ENCODE results near the gene DNAJB13. TPM values are rescaled to one million over a fixed set of nuclear protein-coding genes. Genes with fewer than 3 reads are reported as not detected.
"Not testable (repeated sequence)": the region's sequence is repeated elsewhere in the genome, so short reads cannot be mapped to it uniquely, and the experiment has no call there.

Gene DNAJB13
- total RNA-seq, 1 experiment from 2014 or later, result not detected

GRCh38 chr11:73976451-73977151, 25.8 kb downstream of the DNAJB13 start:
- H3K27ac ChIP-seq, result no peak overlapping the region
- H3K4me3 ChIP-seq, result no peak overlapping the region
- no peaks in the 10 kb centered on the region for H3K27me3 ChIP-seq (replicated peaks)
- H3K9me3 ChIP-seq (replicated peaks), result no peaks in the 10 kb centered on the region
- no peaks in the 10 kb centered on the region for H3K36me3 ChIP-seq
- no peak for DNase-seq (ENCODE audit: low read depth in 1 of 2, low spot score in 2 of 2)
- no peaks in the 10 kb centered on the region for H3K4me1 ChIP-seq (replicated peaks)

- DNase-seq (ENCODE audit: low read depth in 1 of 2, low spot score in 2 of 2), result no peak
- H3K36me3 ChIP-seq, result no peaks in the 10 kb centered on the region
- H3K9me3 ChIP-seq (replicated peaks), result no peaks in the 10 kb centered on the region
These were observed 27.2 kb downstream of the DNAJB13 start for GRCh38 chr11:73977856-73978519.

DNA sequence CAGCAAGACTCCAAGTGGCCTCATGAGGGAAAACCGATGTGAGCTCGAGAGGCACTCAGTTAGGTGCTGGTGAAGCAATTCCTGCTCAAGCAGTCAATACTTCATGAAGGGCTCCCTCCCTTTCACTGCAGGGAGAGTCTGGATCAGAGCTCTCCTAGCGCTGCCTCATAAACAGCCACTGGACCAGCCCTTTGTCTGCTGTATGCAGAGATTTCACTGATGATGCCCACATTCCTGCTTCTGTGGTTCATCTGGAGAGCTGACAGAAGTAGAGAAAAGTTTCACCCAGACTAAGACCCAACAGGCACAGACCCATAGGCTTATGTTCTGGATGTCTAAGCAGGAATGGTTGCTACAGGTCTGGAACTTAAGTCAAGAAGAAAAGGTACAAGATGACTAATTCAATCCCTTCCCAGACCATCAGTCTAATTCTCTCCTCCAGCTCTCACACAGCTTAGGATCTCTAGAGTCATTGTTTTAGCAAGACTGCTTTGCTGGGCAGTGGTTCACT, 27.8 kb downstream of the DNAJB13 start:
- H3K27ac ChIP-seq, result no peak overlapping the region
- no peaks in the 10 kb centered on the region for H3K9me3 ChIP-seq (replicated peaks)
- no peak overlapping the region for H3K4me3 ChIP-seq
- no peaks in the 10 kb centered on the region for H3K36me3 ChIP-seq
- no peaks in the 10 kb centered on the region for H3K27me3 ChIP-seq (replicated peaks)
- peaks cover 11% of the 10 kb centered on the region for H3K4me1 ChIP-seq (replicated peaks)
- no peak for DNase-seq (ENCODE audit: low read depth in 1 of 2, low spot score in 2 of 2)

More at GRCh38 chr11:73977856-73978519, 27.2 kb downstream of the DNAJB13 start:
- no peak overlapping the region for H3K27ac ChIP-seq
- no peaks in the 10 kb centered on the region for H3K27me3 ChIP-seq (replicated peaks)
- H3K4me3 ChIP-seq, result no peak overlapping the region
- peaks cover 7% of the 10 kb centered on the region for H3K4me1 ChIP-seq (replicated peaks)

GRCh38 chr11:73980001-73980961, 29.5 kb downstream of the DNAJB13 start:
- no peak for DNase-seq (ENCODE audit: low read depth in 1 of 2, low spot score in 2 of 2)
- Histone ChIP-seq H3K27me3 (replicated peaks) (no peaks in the 10 kb centered on the region), H3K27ac (no peak overlapping the region)

DNA sequence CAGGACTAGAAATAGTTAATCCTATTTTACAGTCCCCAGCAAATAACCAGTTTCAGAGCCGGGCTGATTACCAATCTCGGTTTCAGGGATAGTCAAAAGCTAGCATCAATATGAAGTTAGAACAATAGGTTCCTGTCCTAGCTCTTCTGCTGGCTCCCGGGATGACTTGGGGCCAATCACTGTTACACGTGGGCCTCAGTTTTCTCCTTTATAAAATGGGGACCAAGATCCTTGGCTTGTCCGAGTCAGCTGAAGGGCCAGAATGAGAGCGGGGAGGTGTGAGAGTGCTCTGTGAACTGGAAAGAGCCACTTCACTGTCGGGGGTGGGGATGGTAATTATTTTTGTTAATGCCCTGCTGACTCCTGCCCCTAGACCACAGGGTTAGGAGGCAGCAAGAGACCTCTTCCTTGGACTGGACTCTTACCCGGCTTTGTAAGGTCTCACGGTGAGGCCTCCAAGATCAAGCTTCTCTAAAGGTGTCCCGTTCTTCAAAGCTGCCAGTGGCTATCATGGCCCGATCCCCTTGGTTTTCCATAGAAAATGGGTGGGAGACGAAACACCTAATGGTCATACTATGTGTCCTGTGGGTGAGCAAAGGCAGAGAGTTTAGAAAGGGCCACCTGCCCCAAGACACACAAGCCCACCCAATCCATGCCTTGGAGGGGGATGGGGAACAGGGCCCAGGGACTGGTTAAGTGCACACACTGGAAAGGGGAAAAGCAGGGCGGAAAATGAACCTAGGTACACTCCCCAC, 30.4 kb downstream of the DNAJB13 start:
- Histone ChIP-seq H3K9me3 (replicated peaks) (no peaks in the 10 kb centered on the region), H3K4me3 (no peak overlapping the region), H3K4me1 (replicated peaks) (peaks cover 12% of the 10 kb centered on the region), H3K27ac (no peak overlapping the region), H3K27me3 (replicated peaks) (no peaks in the 10 kb centered on the region), H3K36me3 (no peaks in the 10 kb centered on the region)
- no peak for DNase-seq (ENCODE audit: low read depth in 1 of 2, low spot score in 2 of 2)

More at GRCh38 chr11:73980001-73980961, 29.5 kb downstream of the DNAJB13 start:
- Histone ChIP-seq H3K4me1 (replicated peaks) (peaks cover 12% of the 10 kb centered on the region), H3K9me3 (replicated peaks) (no peaks in the 10 kb centered on the region), H3K4me3 (no peak overlapping the region), H3K36me3 (no peaks in the 10 kb centered on the region)

- Histone ChIP-seq H3K4me3 (peak within 1 kb of the TSS; percentile 53), H3K4me1 (replicated peaks) (peaks cover 12% of the 10 kb centered on the region), H3K27me3 (replicated peaks) (no peaks in the 10 kb centered on the region), H3K27ac (peak within 1 kb of the TSS; percentile 67), H3K36me3 (no peaks in the 10 kb centered on the region), H3K9me3 (replicated peaks) (no peaks in the 10 kb centered on the region)
- peak in 1 of 2 experiments; percentile 72 for DNase-seq (ENCODE audit: low read depth in 1 of 2, low spot score in 2 of 2)
These were observed 31.8 kb downstream of the DNAJB13 start, which contains the start of gene UCP2 for GRCh38 chr11:73982595-73982989. Gene UCP2, minus strand, starts transcription at chr11:73982843. Its CDS starts 4,465 bp downstream, at chr11:73978378.

- H3K27me3 ChIP-seq (replicated peaks), result no peaks in the 10 kb centered on the region
- H3K4me1 ChIP-seq (replicated peaks), result peaks cover 12% of the 10 kb centered on the region
- peak overlapping the region; percentile 67 for H3K27ac ChIP-seq
- H3K4me3 ChIP-seq, result peak overlapping the region; percentile 53
- peak; percentile 78 to 82 for DNase-seq (ENCODE audit: low read depth in 1 of 2, low spot score in 2 of 2)
- H3K36me3 ChIP-seq, result no peaks in the 10 kb centered on the region
- no peaks in the 10 kb centered on the region for H3K9me3 ChIP-seq (replicated peaks)
These were observed 32.3 kb downstream of the DNAJB13 start for GRCh38 chr11:73982990-73983740.

- H3K27ac ChIP-seq, result peak overlapping the region; percentile 67; the same call in 1 of the 2 replicates
- no peak for DNase-seq (ENCODE audit: low read depth in 1 of 2, low spot score in 2 of 2)
- no peaks in the 10 kb centered on the region for H3K36me3 ChIP-seq
- H3K27me3 ChIP-seq (replicated peaks), result no peaks in the 10 kb centered on the region
- H3K9me3 ChIP-seq (replicated peaks), result no peaks in the 10 kb centered on the region
- H3K4me3 ChIP-seq, result peak overlapping the region; percentile 53
- peaks cover 12% of the 10 kb centered on the region for H3K4me1 ChIP-seq (replicated peaks)
These were observed 33.1 kb downstream of the DNAJB13 start for GRCh38 chr11:73983741-73984538.

DNA sequence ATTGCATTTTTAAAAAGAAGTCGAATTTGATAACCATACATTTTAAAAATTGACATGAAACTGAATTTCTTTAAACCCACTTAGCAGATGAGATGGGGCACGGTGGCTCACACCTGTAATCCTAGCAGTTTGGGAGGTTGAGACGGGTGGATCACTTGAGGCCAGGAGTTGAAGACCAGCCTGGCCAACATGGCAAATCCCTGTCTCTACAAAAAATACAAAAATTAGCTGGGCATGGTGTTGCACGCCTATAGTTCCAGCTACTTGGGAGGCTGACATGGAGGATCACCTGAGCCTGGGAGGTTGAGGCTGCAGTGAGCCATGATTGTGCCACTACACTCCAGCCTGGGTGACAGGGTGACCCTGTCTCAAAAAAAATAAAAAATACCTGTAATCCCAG, 34.8 kb downstream of the DNAJB13 start:
- not testable (repeated sequence) for H3K27me3 ChIP-seq (replicated peaks); DNase-seq (ENCODE audit: low read depth in 1 of 2, low spot score in 2 of 2); H3K4me3 ChIP-seq; H3K36me3 ChIP-seq; H3K9me3 ChIP-seq (replicated peaks); H3K27ac ChIP-seq
- H3K4me1 ChIP-seq (replicated peaks), result peaks cover 12% of the 10 kb centered on the region

- H3K9me3 ChIP-seq (replicated peaks), result no peaks in the 10 kb centered on the region
- no peaks in the 10 kb centered on the region for H3K27me3 ChIP-seq (replicated peaks)
- no peak overlapping the region for H3K27ac ChIP-seq
- no peak overlapping the region for H3K4me3 ChIP-seq
- peaks cover 5% of the 10 kb centered on the region for H3K4me1 ChIP-seq (replicated peaks)
- DNase-seq (ENCODE audit: low read depth in 1 of 2, low spot score in 2 of 2), result no peak
- H3K36me3 ChIP-seq, result no peaks in the 10 kb centered on the region
These were observed 37.4 kb downstream of the DNAJB13 start for GRCh38 chr11:73988227-73988626.

DNA sequence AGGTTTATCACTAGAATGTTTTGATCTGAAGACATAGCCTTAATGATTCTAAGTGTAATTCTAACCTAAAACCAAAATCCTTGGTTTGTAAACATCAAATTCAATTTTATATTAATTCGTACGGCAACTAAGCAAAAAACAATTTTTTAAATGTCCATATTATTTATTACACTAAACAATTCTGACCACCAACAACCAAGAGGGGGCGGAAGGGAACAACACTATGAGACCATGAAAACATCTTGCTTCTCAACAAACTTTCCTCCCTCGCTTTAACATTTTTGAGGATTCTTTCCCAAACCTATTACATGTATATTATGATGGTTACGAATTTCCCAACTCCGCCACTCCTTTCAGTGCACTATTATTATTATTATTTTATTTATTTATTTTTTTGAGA, 38.3 kb downstream of the DNAJB13 start:
- H3K36me3 ChIP-seq, result no peaks in the 10 kb centered on the region
- no peak for DNase-seq (ENCODE audit: low read depth in 1 of 2, low spot score in 2 of 2)
- H3K9me3 ChIP-seq (replicated peaks), result no peaks in the 10 kb centered on the region
- no peaks in the 10 kb centered on the region for H3K4me1 ChIP-seq (replicated peaks)
- H3K27ac ChIP-seq, result no peak overlapping the region
- H3K4me3 ChIP-seq, result no peak overlapping the region
- H3K27me3 ChIP-seq (replicated peaks), result no peaks in the 10 kb centered on the region

GRCh38 chr11:73990730-73991129, 39.9 kb downstream of the DNAJB13 start:
- DNase-seq (ENCODE audit: low read depth in 1 of 2, low spot score in 2 of 2), result no peak

More at GRCh38 chr11:73990730-73991129, 39.9 kb downstream of the DNAJB13 start:
- H3K9me3 ChIP-seq (replicated peaks), result no peaks in the 10 kb centered on the region
- H3K4me3 ChIP-seq, result no peak overlapping the region
- no peaks in the 10 kb centered on the region for H3K36me3 ChIP-seq
- H3K27me3 ChIP-seq (replicated peaks), result no peaks in the 10 kb centered on the region
- no peak overlapping the region for H3K27ac ChIP-seq
- H3K4me1 ChIP-seq (replicated peaks), result no peaks in the 10 kb centered on the region
